GM23248 (cell line): ENCODE results near the gene RHBDF1. TPM values are rescaled to one million over a fixed set of nuclear protein-coding genes. Genes with fewer than 3 reads are reported as not detected.

Source experiments
- DNase-seq: peaks from one replicate; pipeline ENCODE4 v3.0.0-alpha.2; 2015
- H2AFZ ChIP-seq: fragments of 200-600 bp; sonication (generic); 2 replicates; pipeline ENCODE4 v1.6.1; 2016; ENCODE audit warnings: antibody characterized with exemption
- H3F3A ChIP-seq: fragments of 200-600 bp; sonication (generic); 2 replicates; pipeline ENCODE4 v1.6.1; 2016; ENCODE audit warnings: mild to moderate bottlenecking, antibody characterized with exemption, mixed run types; ENCODE audit not compliant: insufficient read depth
- H3K27ac ChIP-seq: fragments of 200-600 bp; sonication (generic); 2 replicates; pipeline ENCODE4 v1.5.1; 2016; ENCODE audit warnings: mild to moderate bottlenecking
- H3K27me3 ChIP-seq: fragments of 200-600 bp; sonication (generic); replicated peaks from 2 replicates; pipeline ENCODE4 v1.6.1; 2016; ENCODE audit warnings: mild to moderate bottlenecking; ENCODE audit not compliant: insufficient read depth
- H3K36me3 ChIP-seq: fragments of 200-600 bp; sonication (generic); 2 replicates; pipeline ENCODE4 v1.6.1; 2016; ENCODE audit warnings: low read depth, mild to moderate bottlenecking
- H3K4me1 ChIP-seq: fragments of 200-600 bp; sonication (generic); 2 replicates; pipeline ENCODE4 v1.6.1; 2016; ENCODE audit warnings: mild to moderate bottlenecking; ENCODE audit not compliant: insufficient read depth
- H3K4me2 ChIP-seq: fragments of 200-600 bp; sonication (generic); one replicate; pipeline ENCODE4 v1.6.1; 2016; ENCODE audit warnings: mild to moderate bottlenecking; ENCODE audit not compliant: unreplicated experiment
- H3K4me3 ChIP-seq: fragments of 200-600 bp; sonication (generic); 2 replicates; pipeline ENCODE4 v1.5.1; 2016; ENCODE audit warnings: mild to moderate bottlenecking
- H3K79me2 ChIP-seq: fragments of 200-600 bp; sonication (generic); 2 replicates; pipeline ENCODE4 v1.6.1; 2016; ENCODE audit warnings: mild to moderate bottlenecking; ENCODE audit not compliant: insufficient read depth
- H3K9ac ChIP-seq: fragments of 200-600 bp; sonication (generic); 2 replicates; pipeline ENCODE4 v1.6.1; 2016; ENCODE audit warnings: mild to moderate bottlenecking
- H3K9me2 ChIP-seq: fragments of 200-600 bp; sonication (generic); 2 replicates; pipeline ENCODE4 v1.6.1; 2016; ENCODE audit warnings: mixed run types, mild to moderate bottlenecking, moderate library complexity; ENCODE audit not compliant: insufficient read depth
- H3K9me3 ChIP-seq: fragments of 200-600 bp; sonication (generic); one replicate; pipeline ENCODE4 v1.6.1; 2017; ENCODE audit warnings: low read depth
- H4K20me1 ChIP-seq: fragments of 200-600 bp; sonication (generic); 2 replicates; pipeline ENCODE4 v1.6.0; 2016; ENCODE audit not compliant: insufficient read depth
- EZH2 ChIP-seq: fragments of 200-600 bp; sonication (generic); IDR thresholded peaks from 2 replicates; pipeline ENCODE4 v1.6.1; 2018; ENCODE audit warnings: antibody characterized with exemption, mild to moderate bottlenecking; ENCODE audit not compliant: insufficient read depth, poor library complexity, severe bottlenecking
- EZH2phosphoT487 ChIP-seq: fragments of 200-600 bp; sonication (generic); IDR thresholded peaks from 2 replicates; pipeline ENCODE4 v1.6.1; 2018; ENCODE audit warnings: antibody characterized with exemption, moderate library complexity, mild to moderate bottlenecking, low read depth; ENCODE audit not compliant: insufficient read depth
- WGBS, 2 experiments: methylation state at CpG; one replicate each; pipeline ENCODE4 v1.1.6; 2015 to 2017; ENCODE audit warnings: low lambda C conversion rate in 2 of 2, low coverage in 1 of 2; ENCODE audit errors: missing lambda C conversion rate in 2 of 2; 5-methylcytosine and 5-hydroxymethylcytosine counted together
- in situ Hi-C: fragments of 300-500 bp; cut with MboI; formaldehyde crosslinking; loops from 2 replicates; pipeline ENCODE4 v1.15.0; 2020
- polyA plus RNA-seq: library from polyadenylated mRNA; unstranded; fragments of >200 nt; fragmentation: Nextera tagmentation; extraction: Ambion mirVana; gene quantifications from 2 replicates; pipeline ENCODE4 v1.2.1, GENCODE V29; 2016
- total RNA-seq: library from RNA; depleted of rRNA; stranded (reverse); fragments of >200 nt; shearing (Covaris generic); gene quantifications from 2 replicates; pipeline ENCODE4 v1.2.3, GENCODE V29; 2014

RHBDF1 gene
- total and polyA plus RNA-seq, 2 experiments from 2014 or later, result 61.7 to 62.6 TPM

GRCh38 chr16:119295-119694 lies 46.9 kb upstream of the RHBDF1 start:
- in situ Hi-C loops, result no loop called here
- Histone ChIP-seq H3K9ac (no peak overlapping the region), H3K79me2 (peaks cover 15% of the 10 kb centered on the region; the same call in 1 of the 2 replicates), H3K4me3 (no peak overlapping the region), H3F3A (peaks cover 4% of the 10 kb centered on the region; the same call in 1 of the 2 replicates), H3K27me3 (no peaks in the 10 kb centered on the region), H3K4me2 (no peak overlapping the region), H2AFZ (no peak overlapping the region), H3K36me3 (peaks cover 3% of the 10 kb centered on the region; the same call in 1 of the 2 replicates), H3K9me2 (no peaks in the 10 kb centered on the region), H3K4me1 (no peaks in the 10 kb centered on the region), H4K20me1 (no peaks in the 10 kb centered on the region), H3K27ac (no peak overlapping the region), H3K9me3 (no peaks in the 10 kb centered on the region)
- TF ChIP-seq EZH2phosphoT487 (no peak), EZH2 (no peak)
- WGBS, 2 experiments, result 97 to 99% methylated on average over 5 of the region's 5 CpGs
- DNase-seq, result no peak

- Histone ChIP-seq H4K20me1 (no peaks in the 10 kb centered on the region), H3K9me2 (no peaks in the 10 kb centered on the region)
- WGBS, 2 experiments, result 94 to 100% methylated on average over 2 of the region's 2 CpGs
Measured at GRCh38 chr16:118857-119256, 46.4 kb upstream of the RHBDF1 start.

GRCh38 chr16:117379-118365 lies 45.2 kb upstream of the RHBDF1 start:
- WGBS, 2 experiments, result 67 to 68% methylated on average over 19 of the region's 19 CpGs

More at GRCh38 chr16:118857-119256, 46.4 kb upstream of the RHBDF1 start:
- H3K36me3 ChIP-seq, result peaks cover 3% of the 10 kb centered on the region; the same call in 1 of the 2 replicates
- in situ Hi-C loops, result no loop called here
- no peaks in the 10 kb centered on the region for H3K27me3 ChIP-seq
- no peaks in the 10 kb centered on the region for H3K9me3 ChIP-seq
- DNase-seq, result no peak
- H3F3A ChIP-seq, result peaks cover 7% of the 10 kb centered on the region; the same call in 1 of the 2 replicates
- no peak overlapping the region for H3K4me3 ChIP-seq
- TF ChIP-seq EZH2, result no peak
- no peak overlapping the region for H2AFZ ChIP-seq
- peaks cover 15% of the 10 kb centered on the region; the same call in 1 of the 2 replicates for H3K79me2 ChIP-seq
- peaks cover 2% of the 10 kb centered on the region for H3K4me1 ChIP-seq
- H3K27ac ChIP-seq, result no peak overlapping the region
- no peak overlapping the region for H3K9ac ChIP-seq
- H3K4me2 ChIP-seq, result no peak overlapping the region

GRCh38 chr16:116015-116414 lies 43.6 kb upstream of the RHBDF1 start:
- 80 to 84% methylated on average over 7 of the region's 7 CpGs for WGBS, 2 experiments
- TF ChIP-seq EZH2phosphoT487, result no peak
- no peak for TF ChIP-seq EZH2
- H4K20me1 ChIP-seq, result no peaks in the 10 kb centered on the region
- H3K4me2 ChIP-seq, result no peak overlapping the region
- H3F3A ChIP-seq, result peaks cover 31% of the 10 kb centered on the region
- H3K27ac ChIP-seq, result no peak overlapping the region
- H3K4me3 ChIP-seq, result no peak overlapping the region
- in situ Hi-C loops, result no loop called here
- H3K79me2 ChIP-seq, result no peaks in the 10 kb centered on the region
- DNase-seq, result no peak
- H2AFZ ChIP-seq, result no peak overlapping the region
- H3K36me3 ChIP-seq, result 0 out of 2 replicates have a peak, but pooled peaks cover 8% of the 10 kb centered on the region
- H3K9ac ChIP-seq, result no peak overlapping the region
- H3K9me3 ChIP-seq, result no peaks in the 10 kb centered on the region
- H3K27me3 ChIP-seq, result no peaks in the 10 kb centered on the region
- H3K9me2 ChIP-seq, result no peaks in the 10 kb centered on the region
- peaks cover 17% of the 10 kb centered on the region for H3K4me1 ChIP-seq

More at GRCh38 chr16:117379-118365, 45.2 kb upstream of the RHBDF1 start:
- H3K27ac ChIP-seq, result no peak overlapping the region
- H4K20me1 ChIP-seq, result no peaks in the 10 kb centered on the region
- H2AFZ ChIP-seq, result no peak overlapping the region
- H3K27me3 ChIP-seq, result no peaks in the 10 kb centered on the region
- no peak overlapping the region for H3K4me2 ChIP-seq
- H3K36me3 ChIP-seq, result peaks cover 3% of the 10 kb centered on the region; the same call in 1 of the 2 replicates
- peak; percentile 64 for DNase-seq
- no peak overlapping the region for H3K9ac ChIP-seq
- H3K4me3 ChIP-seq, result no peak overlapping the region
- peaks cover 10% of the 10 kb centered on the region; the same call in 1 of the 2 replicates for H3K79me2 ChIP-seq
- H3F3A ChIP-seq, result peaks cover 19% of the 10 kb centered on the region
- H3K4me1 ChIP-seq, result peaks cover 14% of the 10 kb centered on the region
- TF ChIP-seq EZH2, result no peak
- TF ChIP-seq EZH2phosphoT487, result no peak
- in situ Hi-C loops, result no loop called here
- H3K9me3 ChIP-seq, result no peaks in the 10 kb centered on the region
- H3K9me2 ChIP-seq, result no peaks in the 10 kb centered on the region
